Heart left ventricle (tissue), 13 donors: ENCODE results near the gene CNOT3.

Experiments used
- POLR2A ChIP-seq, 2 donors: fragments of 450-650 bp; IDR thresholded peaks; one replicate each; pipeline ENCODE4 v1.6.1; 2017; ENCODE audit warnings: antibody characterized with exemption in 2 of 2, mild to moderate bottlenecking in 2 of 2, moderate library complexity in 2 of 2
- TF ChIP-seq, protein P1 (sequence below), 12 donors: fragments of 200-600 bp; sonication (generic) in 4 of 12; IDR thresholded peaks; one replicate each; pipeline versions ENCODE4 v1.5.0 to v1.8.0; 2018 to 2022; ENCODE audit warnings: antibody characterized with exemption in 12 of 12, mild to moderate bottlenecking in 5 of 12
- donor health status: ischemic (EF 13 %, LVEDD 7.1; RV severe dilation, severe dysfunction).
- donor health status: DM: no; HTN: yes; CAD: no.
- donor health status: DM: no; HTN: no; CAD: no.
- donor health status: ischemic (EF 25% LVEDD 6.9; RV normal size, moderate dysfunction).
- donor health status: ischemic (EF 25% LVEDD 5.7; RV mildly dilated, moderate dysfunction).
- donor health status: ischemic (EF 35%, LVEDD 5.7; RV mildly dilated, moderate dysfunction).
- donor health status: nonischemic (EF 11% LVEDD 7.7; RV severe dilation, severe dysfunction).
- donor health status: DM: yes; HTN: yes; CAD: no.
- donor health status: PGD.
- donor health status: ischemic (EF 29% LVEDD 5.4; RV normal size, mild dysfunction).
- donor health status: nonischemic (EF 23%, LVEDD 6.1; RV moderate dilation, normal function).

DNA sequence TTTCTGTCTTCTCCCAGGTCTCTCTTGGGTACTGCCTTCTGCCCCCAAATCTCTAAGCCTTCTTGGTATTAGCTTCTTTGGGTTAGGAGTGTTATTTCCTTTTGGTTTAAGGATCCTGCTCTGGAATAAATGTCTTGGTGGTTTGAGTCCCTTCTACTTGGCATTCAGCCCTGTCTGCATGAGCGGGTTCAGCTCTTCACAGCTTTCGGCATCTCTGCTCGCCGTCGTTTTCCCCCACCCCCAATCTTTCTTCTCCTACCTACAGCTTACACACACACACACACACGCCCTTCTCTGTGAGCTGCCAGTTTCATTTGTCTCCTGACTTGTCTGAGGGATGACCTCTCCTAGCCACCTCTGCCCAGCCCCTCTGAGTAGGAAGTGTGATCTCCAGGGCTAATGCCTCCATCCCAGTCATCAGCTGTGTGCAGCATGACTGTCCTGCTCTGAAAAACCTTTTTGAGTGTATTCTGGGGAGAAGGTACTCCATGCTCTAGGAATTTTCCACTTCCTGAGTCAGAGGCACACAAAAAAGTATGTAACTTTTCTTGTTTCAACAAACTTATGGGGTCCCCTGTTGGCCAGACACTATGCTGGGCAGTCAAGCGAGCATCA is 4.7 kb downstream of the CNOT3 start:
- TF ChIP-seq, protein P1, sequence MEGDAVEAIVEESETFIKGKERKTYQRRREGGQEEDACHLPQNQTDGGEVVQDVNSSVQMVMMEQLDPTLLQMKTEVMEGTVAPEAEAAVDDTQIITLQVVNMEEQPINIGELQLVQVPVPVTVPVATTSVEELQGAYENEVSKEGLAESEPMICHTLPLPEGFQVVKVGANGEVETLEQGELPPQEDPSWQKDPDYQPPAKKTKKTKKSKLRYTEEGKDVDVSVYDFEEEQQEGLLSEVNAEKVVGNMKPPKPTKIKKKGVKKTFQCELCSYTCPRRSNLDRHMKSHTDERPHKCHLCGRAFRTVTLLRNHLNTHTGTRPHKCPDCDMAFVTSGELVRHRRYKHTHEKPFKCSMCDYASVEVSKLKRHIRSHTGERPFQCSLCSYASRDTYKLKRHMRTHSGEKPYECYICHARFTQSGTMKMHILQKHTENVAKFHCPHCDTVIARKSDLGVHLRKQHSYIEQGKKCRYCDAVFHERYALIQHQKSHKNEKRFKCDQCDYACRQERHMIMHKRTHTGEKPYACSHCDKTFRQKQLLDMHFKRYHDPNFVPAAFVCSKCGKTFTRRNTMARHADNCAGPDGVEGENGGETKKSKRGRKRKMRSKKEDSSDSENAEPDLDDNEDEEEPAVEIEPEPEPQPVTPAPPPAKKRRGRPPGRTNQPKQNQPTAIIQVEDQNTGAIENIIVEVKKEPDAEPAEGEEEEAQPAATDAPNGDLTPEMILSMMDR (IDR thresholded peaks at IDR 0.05) = no peak
- no peak for TF ChIP-seq POLR2A (IDR thresholded peaks at IDR 0.05)
